Right lobe of liver (tissue), 4 donors: ENCODE data around the gene TMOD4.
A peak's percentile ranks its signal among the peaks of the same experiment; 100 is the strongest.

Source experiments
- POLR2A ChIP-seq: fragments of 450-650 bp; IDR thresholded peaks from one replicate; pipeline ENCODE4 v1.6.1; 2017; ENCODE audit warnings: antibody characterized with exemption, mild to moderate bottlenecking
- TF ChIP-seq, protein P1 (sequence below), 4 donors: fragments of 200-600 bp in 3 of 4; fragments of 450-650 bp in 1 of 4; IDR thresholded peaks; one replicate each; pipeline versions ENCODE4 v1.5.1 to v1.8.0; 2016 to 2022; ENCODE audit warnings: antibody characterized with exemption in 4 of 4, mild to moderate bottlenecking in 2 of 4
- donor health status: DM: no; HTN: no; CAD: no.
- donor health status: DM: no; HTN: no; CAD: no.
- donor health status: DM: no; HTN: yes; CAD: no.

- TF ChIP-seq, protein P1, sequence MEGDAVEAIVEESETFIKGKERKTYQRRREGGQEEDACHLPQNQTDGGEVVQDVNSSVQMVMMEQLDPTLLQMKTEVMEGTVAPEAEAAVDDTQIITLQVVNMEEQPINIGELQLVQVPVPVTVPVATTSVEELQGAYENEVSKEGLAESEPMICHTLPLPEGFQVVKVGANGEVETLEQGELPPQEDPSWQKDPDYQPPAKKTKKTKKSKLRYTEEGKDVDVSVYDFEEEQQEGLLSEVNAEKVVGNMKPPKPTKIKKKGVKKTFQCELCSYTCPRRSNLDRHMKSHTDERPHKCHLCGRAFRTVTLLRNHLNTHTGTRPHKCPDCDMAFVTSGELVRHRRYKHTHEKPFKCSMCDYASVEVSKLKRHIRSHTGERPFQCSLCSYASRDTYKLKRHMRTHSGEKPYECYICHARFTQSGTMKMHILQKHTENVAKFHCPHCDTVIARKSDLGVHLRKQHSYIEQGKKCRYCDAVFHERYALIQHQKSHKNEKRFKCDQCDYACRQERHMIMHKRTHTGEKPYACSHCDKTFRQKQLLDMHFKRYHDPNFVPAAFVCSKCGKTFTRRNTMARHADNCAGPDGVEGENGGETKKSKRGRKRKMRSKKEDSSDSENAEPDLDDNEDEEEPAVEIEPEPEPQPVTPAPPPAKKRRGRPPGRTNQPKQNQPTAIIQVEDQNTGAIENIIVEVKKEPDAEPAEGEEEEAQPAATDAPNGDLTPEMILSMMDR (IDR thresholded peaks at IDR 0.05), result no peak
- TF ChIP-seq POLR2A, result peak; percentile 77
Observed at GRCh38 chr1:151146412-151147131, 29.2 kb downstream of the TMOD4 start, which contains the start of gene SEMA6C.
